Measurements from ENCODE around the gene MC1R. TPM values are rescaled to one million over a fixed set of nuclear protein-coding genes. Genes with fewer than 3 reads are reported as not detected.

MC1R gene
- total RNA-seq, 1 donor from 2014 or later: 7.5 TPM

DNA sequence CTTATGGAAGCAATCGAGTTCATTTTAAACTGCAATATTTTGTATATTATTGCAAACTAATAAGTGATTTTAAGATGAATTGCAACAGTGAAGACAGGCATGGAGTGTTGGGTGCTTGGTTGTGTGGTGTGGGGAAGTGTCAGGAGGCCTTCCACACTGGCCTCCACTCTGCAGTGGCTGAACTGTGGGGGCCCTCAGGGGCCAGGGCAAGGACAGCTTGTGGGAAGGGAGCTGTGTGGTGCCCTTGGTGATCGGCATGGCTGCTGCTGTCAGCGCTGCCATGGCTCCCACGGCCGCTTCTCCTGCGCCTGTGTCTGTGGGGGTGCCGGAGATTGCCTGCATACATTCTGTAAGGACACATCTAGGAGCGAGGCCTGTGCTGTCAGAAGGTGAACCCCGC is 26.0 kb upstream of the MC1R start:
- DNase-seq (ENCODE audit: low spot score in 2 of 2, unreplicated experiment in 2 of 2): no peak
- Mint-ChIP-seq H3K9me3 (no peaks in the 10 kb centered on the region), H3K36me3 (peaks cover 22% of the 10 kb centered on the region), H3K4me3 (no peak overlapping the region), H3K27ac (no peak overlapping the region), H3K4me1 (no peaks in the 10 kb centered on the region), H3K27me3 (ENCODE audit: low read depth) (no peaks in the 10 kb centered on the region)
- TF ChIP-seq, protein P1, sequence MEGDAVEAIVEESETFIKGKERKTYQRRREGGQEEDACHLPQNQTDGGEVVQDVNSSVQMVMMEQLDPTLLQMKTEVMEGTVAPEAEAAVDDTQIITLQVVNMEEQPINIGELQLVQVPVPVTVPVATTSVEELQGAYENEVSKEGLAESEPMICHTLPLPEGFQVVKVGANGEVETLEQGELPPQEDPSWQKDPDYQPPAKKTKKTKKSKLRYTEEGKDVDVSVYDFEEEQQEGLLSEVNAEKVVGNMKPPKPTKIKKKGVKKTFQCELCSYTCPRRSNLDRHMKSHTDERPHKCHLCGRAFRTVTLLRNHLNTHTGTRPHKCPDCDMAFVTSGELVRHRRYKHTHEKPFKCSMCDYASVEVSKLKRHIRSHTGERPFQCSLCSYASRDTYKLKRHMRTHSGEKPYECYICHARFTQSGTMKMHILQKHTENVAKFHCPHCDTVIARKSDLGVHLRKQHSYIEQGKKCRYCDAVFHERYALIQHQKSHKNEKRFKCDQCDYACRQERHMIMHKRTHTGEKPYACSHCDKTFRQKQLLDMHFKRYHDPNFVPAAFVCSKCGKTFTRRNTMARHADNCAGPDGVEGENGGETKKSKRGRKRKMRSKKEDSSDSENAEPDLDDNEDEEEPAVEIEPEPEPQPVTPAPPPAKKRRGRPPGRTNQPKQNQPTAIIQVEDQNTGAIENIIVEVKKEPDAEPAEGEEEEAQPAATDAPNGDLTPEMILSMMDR (IDR thresholded peaks at IDR 0.05; ENCODE audit: unreplicated experiment): no peak

DNA sequence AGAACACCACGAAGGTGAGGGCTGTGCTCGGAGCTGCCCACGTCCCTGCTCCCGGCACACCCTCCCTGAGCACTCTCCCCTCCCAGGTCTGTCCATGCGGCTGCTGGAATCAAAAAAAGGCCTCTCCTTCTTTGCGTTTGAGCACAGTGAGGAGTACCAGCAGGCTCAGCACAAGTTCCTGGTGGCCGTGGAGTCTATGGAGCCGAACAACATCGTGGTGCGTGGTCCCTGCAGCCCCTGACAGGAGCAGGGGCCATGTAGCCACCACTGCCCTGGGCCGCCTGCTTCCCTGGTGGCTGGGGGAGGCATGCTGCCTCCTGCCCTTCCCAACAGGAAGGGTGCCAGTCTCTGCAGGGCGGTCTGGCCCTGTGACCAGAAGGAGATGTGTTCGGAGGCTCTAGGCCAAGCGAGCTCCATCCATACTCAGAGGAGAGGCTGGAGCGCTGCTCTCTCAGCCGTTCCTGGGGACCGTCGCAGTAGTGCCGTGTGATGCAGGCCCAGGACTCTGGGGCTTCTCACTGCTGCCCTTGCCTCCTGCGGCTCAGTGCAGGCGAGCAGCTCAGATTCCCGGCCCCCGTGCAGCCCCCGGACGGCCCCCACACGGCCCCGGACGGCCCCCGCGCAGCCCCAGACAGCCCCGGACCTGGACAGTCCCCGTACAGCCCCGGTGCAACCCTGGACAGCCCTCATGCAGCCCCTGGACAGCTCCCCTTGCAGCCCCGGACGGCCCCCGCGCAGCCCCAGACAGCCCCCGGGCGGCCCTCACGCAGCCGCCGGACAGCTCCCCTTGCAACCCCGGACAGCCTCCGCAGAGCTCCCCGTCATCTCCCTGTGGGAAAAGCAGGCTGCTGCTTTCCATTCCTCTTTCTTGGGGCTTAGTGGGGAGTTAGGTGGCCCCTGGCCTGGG is 24.8 kb upstream of the MC1R start:
- peaks cover 22% of the 10 kb centered on the region for H3K36me3 Mint-ChIP-seq

DNA sequence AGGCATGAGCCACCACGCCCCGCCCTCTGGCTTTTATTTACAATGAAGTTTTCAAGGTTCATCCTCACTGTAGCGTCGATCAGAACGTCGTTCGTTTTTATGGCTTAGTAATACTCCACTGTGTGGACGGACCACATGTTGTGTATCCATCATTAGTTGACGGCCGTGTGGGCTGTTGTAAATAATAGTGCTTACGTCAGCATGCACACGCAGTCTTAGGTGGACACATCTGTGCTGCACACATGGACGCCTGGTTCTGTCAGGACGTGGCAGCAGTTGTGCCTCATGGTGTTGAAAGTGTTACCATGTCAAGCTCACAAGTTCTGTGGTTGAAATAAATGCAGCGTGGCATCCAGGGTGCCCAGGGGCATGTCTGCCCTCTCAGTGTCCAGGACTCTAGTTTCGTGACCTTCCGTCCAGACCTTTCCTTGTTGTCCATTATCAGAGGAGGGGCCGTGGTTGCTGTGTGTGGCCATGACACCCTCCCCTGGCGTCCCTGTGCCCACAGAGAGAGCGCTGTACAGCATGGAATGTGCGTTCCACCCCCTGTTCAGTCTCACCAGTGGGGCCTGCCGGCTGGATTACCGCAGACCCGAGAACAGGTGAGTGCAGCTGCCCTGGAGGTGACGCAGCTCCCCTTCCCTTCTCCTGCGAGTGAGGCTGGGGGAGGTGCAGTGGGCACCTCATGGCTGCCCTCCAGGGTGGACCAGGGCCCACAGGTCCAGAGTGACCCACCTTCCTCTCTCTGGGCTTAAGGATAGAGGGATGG is 23.0 kb upstream of the MC1R start:
- H3K9me3 Mint-ChIP-seq: no peaks in the 10 kb centered on the region
- H3K36me3 Mint-ChIP-seq: peaks cover 31% of the 10 kb centered on the region
- TF ChIP-seq, protein P1 (IDR thresholded peaks at IDR 0.05; ENCODE audit: unreplicated experiment): no peak
- H3K27me3 Mint-ChIP-seq (ENCODE audit: low read depth): no peaks in the 10 kb centered on the region
- no peak for DNase-seq (ENCODE audit: low spot score in 2 of 2, unreplicated experiment in 2 of 2)
- H3K4me1 Mint-ChIP-seq: no peaks in the 10 kb centered on the region
- H3K4me3 Mint-ChIP-seq: no peak overlapping the region
- H3K27ac Mint-ChIP-seq: no peak overlapping the region

More for the DNA sequence above, 24.8 kb upstream of the MC1R start:
- H3K4me1 Mint-ChIP-seq: no peaks in the 10 kb centered on the region
- TF ChIP-seq, protein P1 (IDR thresholded peaks at IDR 0.05; ENCODE audit: unreplicated experiment): no peak
- H3K9me3 Mint-ChIP-seq: no peaks in the 10 kb centered on the region
- DNase-seq (ENCODE audit: low spot score in 2 of 2, unreplicated experiment in 2 of 2): no peak
- H3K27ac Mint-ChIP-seq: no peak overlapping the region
- no peak overlapping the region for H3K4me3 Mint-ChIP-seq
- H3K27me3 Mint-ChIP-seq (ENCODE audit: low read depth): no peaks in the 10 kb centered on the region

DNA sequence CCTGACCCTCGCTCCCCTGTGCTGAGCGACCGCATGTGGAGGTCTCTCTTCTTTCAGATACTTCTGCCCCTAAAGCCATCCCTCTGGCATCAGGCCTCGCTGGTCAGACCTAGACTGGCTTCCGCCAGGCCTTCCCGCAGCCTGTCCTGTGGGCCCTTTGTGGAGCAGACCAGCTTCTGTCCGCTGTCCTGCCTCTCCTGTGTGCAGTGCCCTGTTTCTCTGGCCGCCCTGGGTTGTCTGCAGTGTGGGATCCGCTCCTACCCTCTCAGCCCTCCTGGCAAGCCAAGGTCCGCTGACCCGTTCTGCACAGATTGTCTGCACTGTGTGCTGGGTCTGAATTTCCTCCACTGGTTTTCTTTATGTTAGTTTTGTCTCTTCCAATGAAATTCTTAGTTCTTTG is 21.5 kb upstream of the MC1R start:
- H3K4me1 Mint-ChIP-seq: no peaks in the 10 kb centered on the region
- no peak overlapping the region for H3K4me3 Mint-ChIP-seq
- DNase-seq (ENCODE audit: low spot score in 2 of 2, unreplicated experiment in 2 of 2): no peak
- H3K27me3 Mint-ChIP-seq (ENCODE audit: low read depth): no peaks in the 10 kb centered on the region
- no peaks in the 10 kb centered on the region for H3K9me3 Mint-ChIP-seq
- TF ChIP-seq, protein P1 (IDR thresholded peaks at IDR 0.05; ENCODE audit: unreplicated experiment): no peak
- no peak overlapping the region for H3K27ac Mint-ChIP-seq
- H3K36me3 Mint-ChIP-seq: peaks cover 28% of the 10 kb centered on the region

DNA sequence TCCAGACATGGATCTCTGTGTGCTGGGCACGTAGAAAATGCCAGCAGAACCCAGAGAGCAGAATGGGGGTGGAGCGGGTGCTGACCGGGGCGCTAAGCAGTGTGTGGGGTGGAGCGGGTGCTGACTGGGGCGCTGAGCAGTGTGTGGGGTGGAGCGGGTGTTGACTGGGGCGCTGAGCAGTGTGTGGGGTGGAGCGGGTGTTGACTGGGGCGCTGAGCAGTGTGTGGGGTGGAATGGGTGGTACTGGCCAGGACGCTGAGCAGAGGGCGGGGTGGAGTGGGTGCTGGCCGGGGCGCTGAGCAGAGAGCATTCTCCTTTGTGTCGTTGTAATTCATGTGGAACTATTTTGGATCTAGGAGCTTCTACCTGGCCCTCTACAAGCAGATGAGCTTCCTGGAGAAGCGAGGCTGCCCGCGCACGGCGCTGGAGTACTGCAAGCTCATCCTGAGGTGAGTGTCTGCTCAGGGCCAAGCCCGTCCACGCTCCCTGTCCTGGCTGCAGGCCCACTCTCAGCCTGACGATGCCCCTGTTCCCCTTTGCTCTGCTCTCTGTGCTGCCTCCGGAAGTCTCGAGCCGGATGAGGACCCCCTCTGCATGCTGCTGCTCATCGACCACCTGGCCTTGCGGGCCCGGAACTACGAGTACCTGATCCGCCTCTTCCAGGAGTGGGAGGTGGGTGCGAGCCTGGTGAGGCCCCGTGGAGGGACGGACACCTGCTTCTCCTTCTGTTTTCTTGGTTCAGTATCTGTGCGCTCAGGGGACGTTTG is 20.3 kb upstream of the MC1R start:
- Mint-ChIP-seq H3K27me3 (ENCODE audit: low read depth) (no peaks in the 10 kb centered on the region), H3K4me3 (no peak overlapping the region), H3K9me3 (no peaks in the 10 kb centered on the region), H3K4me1 (no peaks in the 10 kb centered on the region), H3K27ac (no peak overlapping the region), H3K36me3 (peaks cover 28% of the 10 kb centered on the region)
- TF ChIP-seq, protein P1 (IDR thresholded peaks at IDR 0.05; ENCODE audit: unreplicated experiment): no peak
- DNase-seq (ENCODE audit: low spot score in 2 of 2, unreplicated experiment in 2 of 2): no peak
